ENCODE measurements around the gene ARHGEF12.

GRCh38 chr11:120354068-120354467 lies 17.9 kb downstream of the ARHGEF12 start:
- TF ChIP-seq NFE2L2 (conservative IDR thresholded peaks at IDR 0.05; ENCODE audit: low read length), result no peak
- no peak for TF ChIP-seq CTCF (IDR thresholded peaks at IDR 0.05)
- TF ChIP-seq JUNB (IDR thresholded peaks at IDR 0.05), result no peak
- no peak for TF ChIP-seq USF2 (IDR thresholded peaks at IDR 0.05)
- TF ChIP-seq EP300 (IDR thresholded peaks at IDR 0.05), result no peak
- TF ChIP-seq E2F6 (IDR thresholded peaks at IDR 0.05; ENCODE audit: borderline replicate concordance, low read depth), result no peak
- no peak for TF ChIP-seq ESRRA (IDR thresholded peaks at IDR 0.05; ENCODE audit: borderline replicate concordance, low read length)
- TF ChIP-seq RCOR1 (IDR thresholded peaks at IDR 0.05; ENCODE audit: low read depth, low read length), result no peak
- no peak for TF ChIP-seq MAFK (IDR thresholded peaks at IDR 0.05; ENCODE audit: partially characterized antibody)
- TF ChIP-seq SREBF2 (IDR thresholded peaks at IDR 0.05), result no peak
